Brain microvascular endothelial cell (primary cell): ENCODE results near the gene BCL7B.
"Not testable (repeated sequence)": the region's sequence is repeated elsewhere in the genome, so short reads cannot be mapped to it uniquely, and the experiment has no call there.

Experiments
- DNase-seq: peaks from one replicate; pipeline ENCODE4 v3.0.0-alpha.2; 2020
- H3K27ac ChIP-seq: fragments of 250-450 bp; sonication (Bioruptor Pico); 2 replicates; pipeline ENCODE4 v1.5.1; 2020; ENCODE audit warnings: mild to moderate bottlenecking, moderate library complexity
- H3K27me3 ChIP-seq: fragments of 250-450 bp; sonication (Bioruptor Pico); replicated peaks from 2 replicates; pipeline ENCODE4 v1.5.1; 2020; ENCODE audit warnings: mild to moderate bottlenecking
- H3K36me3 ChIP-seq: fragments of 250-450 bp; sonication (Bioruptor Pico); replicated peaks from 2 replicates; pipeline ENCODE4 v1.5.1; 2020; ENCODE audit warnings: mild to moderate bottlenecking
- H3K4me3 ChIP-seq: 2 replicates; pipeline ENCODE4 v1.5.1; 2011; ENCODE audit warnings: low read depth, mild to moderate bottlenecking, control low read depth, low read length, moderate library complexity
- in situ Hi-C: cut with HindIII; loops from 2 replicates; pipeline ENCODE4 v1.10.0; 2017; ENCODE audit warnings: low sequenced_read_pairs, low pct_ligation_motif_present
- TF ChIP-seq, protein P1 (sequence below): IDR thresholded peaks from 2 replicates; pipeline ENCODE4 v1.5.1; 2011; ENCODE audit warnings: low read depth, mild to moderate bottlenecking, moderate library complexity, low read length, control low read depth, inconsistent platforms; ENCODE audit errors: missing control alignments

BCL7B gene

DNA sequence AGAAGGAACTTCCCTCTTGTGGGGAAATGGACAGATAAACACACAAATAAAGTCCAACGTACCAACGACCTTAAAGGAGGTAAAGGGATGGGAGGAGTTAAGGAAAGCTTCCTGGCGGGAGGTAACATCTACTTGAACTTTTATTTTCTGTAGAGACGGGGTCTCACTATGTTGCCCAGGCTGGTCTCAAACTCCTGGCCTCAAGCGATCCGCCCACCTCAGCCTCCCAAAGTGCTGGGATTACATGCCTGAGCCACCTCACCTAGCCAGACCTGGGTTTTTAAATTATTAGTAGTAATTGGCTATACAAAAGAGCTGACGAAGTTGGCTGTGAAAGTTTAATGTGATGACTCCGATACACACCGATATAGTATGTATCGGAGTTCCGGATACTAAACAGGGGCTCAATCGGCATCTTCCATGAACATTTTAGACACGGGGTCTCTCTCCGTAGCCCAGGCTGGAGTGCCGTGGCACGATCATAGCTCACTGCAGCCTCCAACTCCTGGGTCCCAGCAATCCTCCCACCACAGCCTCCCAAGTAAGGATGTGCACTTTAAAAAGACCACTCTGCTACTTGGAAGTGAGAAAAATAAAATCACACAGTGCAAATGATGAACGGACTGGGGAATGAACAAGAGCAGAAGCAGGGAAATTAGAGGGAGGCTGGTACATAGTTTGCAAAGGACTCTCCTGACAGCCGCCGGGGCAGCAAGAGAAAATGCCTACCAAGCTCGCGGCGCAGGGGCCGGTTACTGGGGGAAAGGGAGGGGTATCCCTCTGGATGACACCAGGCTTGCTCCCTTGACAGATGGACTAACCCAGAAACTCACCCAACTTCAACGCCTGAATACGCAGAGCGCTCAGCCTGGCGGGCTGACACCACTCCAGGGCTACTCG lies 1.0 kb downstream of the BCL7B start:
- no peak for DNase-seq
- H3K27me3 ChIP-seq, result no peaks in the 10 kb centered on the region
- H3K36me3 ChIP-seq, result peaks cover 7% of the 10 kb centered on the region
- peak overlapping the region; percentile 82 for H3K4me3 ChIP-seq
- in situ Hi-C loops, result no loop called here
- TF ChIP-seq, protein P1, sequence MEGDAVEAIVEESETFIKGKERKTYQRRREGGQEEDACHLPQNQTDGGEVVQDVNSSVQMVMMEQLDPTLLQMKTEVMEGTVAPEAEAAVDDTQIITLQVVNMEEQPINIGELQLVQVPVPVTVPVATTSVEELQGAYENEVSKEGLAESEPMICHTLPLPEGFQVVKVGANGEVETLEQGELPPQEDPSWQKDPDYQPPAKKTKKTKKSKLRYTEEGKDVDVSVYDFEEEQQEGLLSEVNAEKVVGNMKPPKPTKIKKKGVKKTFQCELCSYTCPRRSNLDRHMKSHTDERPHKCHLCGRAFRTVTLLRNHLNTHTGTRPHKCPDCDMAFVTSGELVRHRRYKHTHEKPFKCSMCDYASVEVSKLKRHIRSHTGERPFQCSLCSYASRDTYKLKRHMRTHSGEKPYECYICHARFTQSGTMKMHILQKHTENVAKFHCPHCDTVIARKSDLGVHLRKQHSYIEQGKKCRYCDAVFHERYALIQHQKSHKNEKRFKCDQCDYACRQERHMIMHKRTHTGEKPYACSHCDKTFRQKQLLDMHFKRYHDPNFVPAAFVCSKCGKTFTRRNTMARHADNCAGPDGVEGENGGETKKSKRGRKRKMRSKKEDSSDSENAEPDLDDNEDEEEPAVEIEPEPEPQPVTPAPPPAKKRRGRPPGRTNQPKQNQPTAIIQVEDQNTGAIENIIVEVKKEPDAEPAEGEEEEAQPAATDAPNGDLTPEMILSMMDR, result no peak
- peak overlapping the region; percentile 97 for H3K27ac ChIP-seq

DNA sequence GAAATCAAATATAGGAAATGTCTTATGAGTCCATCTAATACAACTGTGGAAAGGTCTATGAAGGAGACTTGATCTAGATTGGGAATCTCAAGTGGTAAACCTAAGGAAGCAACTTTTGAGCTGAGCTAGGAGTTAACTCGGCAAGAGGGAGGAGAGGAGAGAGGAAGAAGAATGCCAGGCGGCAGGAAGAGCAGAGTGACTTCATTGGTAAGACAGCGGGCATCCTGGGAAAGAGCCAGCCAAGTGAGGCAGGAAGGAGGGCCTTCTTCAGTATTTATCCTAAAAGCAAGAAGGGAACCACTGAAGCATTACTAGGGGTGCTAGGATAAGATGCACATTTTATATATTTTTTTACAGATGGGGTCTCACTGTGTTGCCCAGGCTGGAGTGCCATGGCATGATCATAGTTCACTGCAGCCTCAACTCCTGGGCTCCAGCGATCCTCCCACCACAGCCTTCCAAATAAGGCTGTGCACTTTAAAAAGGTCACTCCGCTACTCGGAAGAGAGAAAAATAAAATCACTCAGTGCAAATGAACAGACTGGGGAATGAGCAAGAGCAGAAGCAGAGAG lies 2.0 kb downstream of the BCL7B start:
- H3K27me3 ChIP-seq, result no peaks in the 10 kb centered on the region
- H3K4me3 ChIP-seq, result no peak overlapping the region
- no peak for DNase-seq
- H3K27ac ChIP-seq, result no peak overlapping the region
- TF ChIP-seq, protein P1, result no peak
- H3K36me3 ChIP-seq, result peaks cover 14% of the 10 kb centered on the region
- in situ Hi-C loops, result no loop called here

DNA sequence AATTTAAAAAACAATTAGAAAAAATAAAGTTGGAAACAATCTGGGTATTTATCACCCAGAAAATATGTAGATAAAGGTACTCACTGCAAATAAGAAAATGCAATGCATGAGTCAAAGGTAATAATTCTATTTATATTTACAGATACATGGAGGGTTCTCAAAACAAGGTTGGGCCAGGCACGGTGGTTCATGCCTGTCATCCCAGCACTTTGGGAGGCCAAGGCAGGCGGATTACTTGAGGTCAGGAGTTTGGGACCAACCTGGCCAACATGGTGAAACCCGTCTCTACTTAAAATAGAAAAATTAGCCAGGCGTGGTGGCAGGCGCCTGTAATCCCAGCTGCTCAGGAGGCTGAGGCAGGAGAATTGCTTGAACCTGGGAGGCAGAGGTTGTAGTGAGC lies 7.4 kb downstream of the BCL7B start:
- H3K4me3 ChIP-seq, in situ Hi-C loops, H3K27me3 ChIP-seq, H3K27ac ChIP-seq, DNase-seq: not testable (repeated sequence)
- H3K36me3 ChIP-seq, result peaks cover 34% of the 10 kb centered on the region

DNA sequence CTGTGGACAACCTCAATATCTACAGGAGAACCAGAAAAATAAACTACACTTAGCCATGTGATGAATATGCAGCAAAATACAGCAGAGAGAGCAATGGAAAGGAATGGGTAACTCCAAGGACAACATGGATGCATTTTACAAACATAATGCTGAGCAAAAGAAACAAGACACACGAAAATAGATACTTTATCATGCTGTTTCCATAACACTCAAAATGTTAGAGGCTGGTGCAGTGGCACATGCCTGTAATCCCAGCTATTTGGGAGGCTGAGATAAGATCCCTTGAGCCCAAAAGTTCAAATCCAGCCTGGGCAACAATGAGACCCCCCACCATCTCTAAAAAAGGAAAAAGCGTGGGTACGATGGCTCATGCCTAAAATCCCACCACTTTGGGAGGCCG lies 8.3 kb downstream of the BCL7B start:
- no peaks in the 10 kb centered on the region for H3K27me3 ChIP-seq
- in situ Hi-C loops, result no loop called here
- peaks cover 34% of the 10 kb centered on the region for H3K36me3 ChIP-seq
- DNase-seq, result no peak
- H3K27ac ChIP-seq, result no peak overlapping the region
- H3K4me3 ChIP-seq, result no peak overlapping the region
- TF ChIP-seq, protein P1, result no peak

DNA sequence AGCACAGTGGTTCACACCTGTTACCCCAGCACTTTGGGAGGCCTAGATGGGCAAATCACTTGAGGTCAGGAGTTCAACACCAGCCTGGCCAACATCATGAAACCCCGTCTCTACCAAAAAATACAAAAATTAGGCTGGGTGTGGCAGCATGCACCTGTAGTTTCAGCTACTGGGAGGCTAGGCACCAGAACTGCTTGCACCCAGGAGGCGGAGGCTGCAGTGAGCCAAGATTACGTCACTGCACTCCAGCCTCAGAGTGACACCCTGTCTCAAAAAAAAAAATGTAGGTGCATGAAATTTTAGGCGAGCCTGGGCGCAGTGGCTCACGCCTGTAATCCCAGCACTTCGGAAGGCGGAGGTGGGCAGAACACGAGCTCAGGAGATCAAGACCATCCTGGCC lies 9.6 kb downstream of the BCL7B start:
- in situ Hi-C loops, result no loop called here
- H3K36me3 ChIP-seq, result peaks cover 35% of the 10 kb centered on the region
- no peaks in the 10 kb centered on the region for H3K27me3 ChIP-seq
- TF ChIP-seq, protein P1, result no peak
- H3K4me3 ChIP-seq, result no peak overlapping the region
- DNase-seq, result no peak
- no peak overlapping the region for H3K27ac ChIP-seq

DNA sequence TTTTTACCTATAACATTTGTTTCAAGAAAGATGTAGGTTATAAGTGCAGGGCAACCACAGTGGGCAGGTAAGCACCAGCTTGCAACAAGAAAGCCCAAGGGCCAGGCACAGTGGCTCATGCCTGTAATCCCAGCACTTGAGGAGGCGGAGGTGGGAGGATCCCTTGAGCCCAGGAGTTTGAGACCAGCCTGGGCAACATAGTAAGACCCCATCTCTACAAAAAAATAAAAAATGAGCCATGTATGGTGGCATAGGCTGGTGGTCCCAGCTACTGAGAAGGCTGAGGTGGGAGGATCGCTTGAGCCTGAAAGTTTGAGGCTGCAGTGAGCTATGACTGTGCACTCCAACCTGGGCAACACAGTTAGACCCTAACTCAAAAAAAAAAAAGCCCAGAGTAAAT lies 12.8 kb downstream of the BCL7B start:
- in situ Hi-C loops, result no loop called here
- Histone ChIP-seq H3K27ac (no peak overlapping the region), H3K4me3 (no peak overlapping the region), H3K27me3 (no peaks in the 10 kb centered on the region), H3K36me3 (peaks cover 37% of the 10 kb centered on the region)
- DNase-seq, result no peak
- TF ChIP-seq, protein P1, result no peak
